ENCODE results near the gene INSYN1. TPM values are rescaled to one million over a fixed set of nuclear protein-coding genes. Genes with fewer than 3 reads are reported as not detected.

The INSYN1 gene
- total and polyA plus RNA-seq, 8 donors: 0.14 to 39.7 (median 7.5) TPM

DNA sequence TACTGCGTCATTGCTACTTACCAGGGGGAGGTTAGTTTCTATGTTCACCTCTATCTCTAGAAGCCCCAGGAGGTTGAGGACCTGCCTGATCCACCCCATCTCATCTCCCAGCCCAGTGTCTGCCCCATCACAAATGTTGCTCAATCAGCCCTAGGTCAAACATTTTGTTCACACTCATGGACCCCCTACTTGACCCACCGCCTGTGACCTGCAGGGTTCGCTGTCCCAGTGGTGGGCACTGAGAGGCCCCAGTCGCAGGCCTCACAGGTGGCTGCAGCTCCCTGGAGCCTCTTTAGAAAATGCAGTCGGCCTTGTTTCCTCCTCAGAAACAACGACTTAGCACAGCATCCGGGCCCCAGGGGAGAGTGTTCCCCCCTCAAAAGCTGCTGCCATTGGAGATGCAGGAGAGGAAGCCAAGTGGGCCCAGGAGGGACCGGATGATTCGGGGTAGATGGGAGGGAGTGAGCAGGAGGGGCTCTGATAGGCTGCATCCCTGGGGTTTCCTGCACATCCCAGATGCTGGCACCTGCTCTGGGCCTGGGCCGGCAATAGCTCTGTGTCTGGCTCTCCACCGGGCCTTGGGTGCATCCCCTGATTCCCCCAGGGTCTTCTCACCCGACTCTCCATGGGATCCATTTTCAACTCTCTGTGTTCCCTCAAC is 18.4 kb upstream of the INSYN1 start:
- DNase-seq: no peak
- Histone ChIP-seq H3K27ac (no peak overlapping the region), H3K9me3 (no peaks in the 10 kb centered on the region), H3K36me3 (no peaks in the 10 kb centered on the region), H3K27me3 (peaks cover 0 to 21% (median 0%) of the 10 kb centered on the region in 3 donors), H3K4me1 (peaks cover 0 to 7% (median 3%) of the 10 kb centered on the region in 4 donors), H3K4me3 (no peak overlapping the region)
- 63 to 66% (median 65%) methylated on average over 12 of the region's 12 CpGs for WGBS, 5 donors
- intact Hi-C loops (cut with DNase I; ENCODE audit: low total_unique reads): no loop called here
- TF ChIP-seq POLR2A (IDR thresholded peaks at IDR 0.05) (no peak), POLR2AphosphoS5 (IDR thresholded peaks at IDR 0.05) (no peak), EP300 (IDR thresholded peaks at IDR 0.05) (no peak)
- TF ChIP-seq, protein P1, sequence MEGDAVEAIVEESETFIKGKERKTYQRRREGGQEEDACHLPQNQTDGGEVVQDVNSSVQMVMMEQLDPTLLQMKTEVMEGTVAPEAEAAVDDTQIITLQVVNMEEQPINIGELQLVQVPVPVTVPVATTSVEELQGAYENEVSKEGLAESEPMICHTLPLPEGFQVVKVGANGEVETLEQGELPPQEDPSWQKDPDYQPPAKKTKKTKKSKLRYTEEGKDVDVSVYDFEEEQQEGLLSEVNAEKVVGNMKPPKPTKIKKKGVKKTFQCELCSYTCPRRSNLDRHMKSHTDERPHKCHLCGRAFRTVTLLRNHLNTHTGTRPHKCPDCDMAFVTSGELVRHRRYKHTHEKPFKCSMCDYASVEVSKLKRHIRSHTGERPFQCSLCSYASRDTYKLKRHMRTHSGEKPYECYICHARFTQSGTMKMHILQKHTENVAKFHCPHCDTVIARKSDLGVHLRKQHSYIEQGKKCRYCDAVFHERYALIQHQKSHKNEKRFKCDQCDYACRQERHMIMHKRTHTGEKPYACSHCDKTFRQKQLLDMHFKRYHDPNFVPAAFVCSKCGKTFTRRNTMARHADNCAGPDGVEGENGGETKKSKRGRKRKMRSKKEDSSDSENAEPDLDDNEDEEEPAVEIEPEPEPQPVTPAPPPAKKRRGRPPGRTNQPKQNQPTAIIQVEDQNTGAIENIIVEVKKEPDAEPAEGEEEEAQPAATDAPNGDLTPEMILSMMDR (IDR thresholded peaks at IDR 0.05): no peak

DNA sequence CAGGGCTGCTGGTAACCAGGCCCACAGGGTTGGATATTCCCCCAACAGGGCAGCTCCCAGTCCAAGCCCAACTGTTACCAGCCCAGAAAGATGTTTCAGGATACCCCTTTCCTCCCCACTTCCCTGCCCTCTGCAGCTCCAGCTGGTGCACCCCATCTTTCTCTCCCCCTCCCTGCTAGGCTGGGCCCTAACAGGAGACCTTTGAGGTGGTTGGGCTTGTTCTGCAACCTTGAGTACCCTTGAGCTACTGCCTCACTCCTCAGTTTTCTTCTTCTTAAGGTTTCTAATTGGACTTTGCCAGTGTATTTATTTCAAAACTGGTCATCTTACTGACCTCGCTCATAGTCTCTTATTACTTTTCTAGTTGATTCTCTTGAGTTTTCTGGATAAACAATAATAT is 16.9 kb upstream of the INSYN1 start:
- Histone ChIP-seq H3K27ac (no peak overlapping the region), H3K4me1 (peaks cover 0 to 5% (median 2%) of the 10 kb centered on the region in 4 donors), H3K4me3 (no peak overlapping the region), H3K27me3 (peaks cover 0 to 21% (median 0%) of the 10 kb centered on the region in 3 donors), H3K36me3 (no peaks in the 10 kb centered on the region), H3K9me3 (no peaks in the 10 kb centered on the region)
- WGBS, 5 donors: 46 to 68% (median 62%) methylated on average over 1 of the region's 1 CpG
- intact Hi-C loops (cut with DNase I; ENCODE audit: low total_unique reads): no loop called here
- TF ChIP-seq EP300 (IDR thresholded peaks at IDR 0.05): no peak
- no peak for TF ChIP-seq POLR2A (IDR thresholded peaks at IDR 0.05)
- TF ChIP-seq, protein P1 (IDR thresholded peaks at IDR 0.05): no peak
- no peak for TF ChIP-seq POLR2AphosphoS5 (IDR thresholded peaks at IDR 0.05)
- DNase-seq: no peak

DNA sequence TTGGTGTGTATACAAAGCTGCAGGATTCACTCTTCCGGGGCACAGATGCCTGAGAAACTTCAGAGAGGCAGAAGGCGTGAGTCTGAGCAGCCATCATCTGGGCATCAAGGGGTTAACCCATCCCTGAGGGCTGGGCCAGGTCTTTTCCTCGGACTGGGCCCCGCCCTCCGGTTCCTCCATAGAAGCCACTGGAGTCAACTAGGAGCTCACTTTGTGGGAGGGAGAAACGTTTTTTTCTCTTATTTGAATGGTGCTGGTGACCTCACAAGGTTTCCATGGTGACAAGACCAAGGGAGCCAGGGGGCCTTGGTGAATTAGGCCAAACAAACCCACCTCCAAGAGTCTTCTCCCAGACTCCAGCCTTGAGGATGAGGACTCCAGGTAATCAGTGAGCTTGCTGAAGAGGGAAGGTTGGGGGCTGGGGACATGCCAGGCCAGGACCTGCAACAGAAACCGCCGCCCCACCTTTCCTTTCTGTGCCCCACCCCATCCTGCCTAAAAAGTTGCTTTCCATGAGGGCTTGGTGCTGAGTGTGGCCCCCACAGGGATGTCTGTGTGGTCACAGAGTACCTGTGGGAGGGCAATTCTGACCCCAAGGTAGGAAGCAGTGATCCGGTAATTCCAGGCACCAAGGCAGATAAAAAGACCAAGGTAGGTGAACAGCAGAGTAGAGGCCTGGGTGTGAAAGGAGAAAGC is 14.8 kb upstream of the INSYN1 start:
- Histone ChIP-seq H3K27me3 (peaks cover 0 to 21% (median 0%) of the 10 kb centered on the region in 3 donors), H3K4me1 (no peaks in the 10 kb centered on the region), H3K9me3 (no peaks in the 10 kb centered on the region), H3K27ac (no peak overlapping the region), H3K4me3 (no peak overlapping the region), H3K36me3 (no peaks in the 10 kb centered on the region)
- intact Hi-C loops (cut with DNase I; ENCODE audit: low total_unique reads): no loop called here
- WGBS, 5 donors: 41 to 54% (median 46%) methylated on average over 9 of the region's 9 CpGs
- no peak for DNase-seq
- TF ChIP-seq, protein P1 (IDR thresholded peaks at IDR 0.05): no peak
- TF ChIP-seq EP300 (IDR thresholded peaks at IDR 0.05) (no peak), POLR2A (IDR thresholded peaks at IDR 0.05) (no peak), POLR2AphosphoS5 (IDR thresholded peaks at IDR 0.05) (no peak)

DNA sequence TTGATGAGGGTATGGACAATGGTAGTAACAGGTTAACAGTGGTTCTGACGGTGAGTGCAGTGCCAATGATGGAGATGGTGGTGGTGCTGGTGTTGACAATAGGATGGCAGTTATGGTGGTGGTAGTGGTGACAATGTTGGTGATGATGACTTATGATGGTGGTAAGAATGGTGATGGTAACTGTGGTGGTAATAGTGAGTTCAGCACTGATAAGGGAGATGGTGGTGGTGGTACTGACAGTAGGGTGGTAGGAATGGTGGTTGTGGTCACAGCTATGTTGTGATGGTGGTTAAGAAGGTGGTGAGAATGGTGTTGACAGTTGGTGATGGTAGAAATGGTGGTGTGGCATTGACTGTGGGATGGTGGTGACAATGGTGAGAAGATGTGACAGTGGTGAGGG is 13.4 kb upstream of the INSYN1 start:
- H3K27ac ChIP-seq: no peak overlapping the region
- no peak for DNase-seq
- no peaks in the 10 kb centered on the region for H3K4me1 ChIP-seq
- WGBS, 5 donors: 86 to 95% (median 88%) methylated on average over 1 of the region's 1 CpG
- H3K27me3 ChIP-seq: peaks cover 0 to 26% (median 0%) of the 10 kb centered on the region in 3 donors
- TF ChIP-seq, protein P1 (IDR thresholded peaks at IDR 0.05): no peak
- TF ChIP-seq EP300 (IDR thresholded peaks at IDR 0.05): no peak
- no peak for TF ChIP-seq POLR2A (IDR thresholded peaks at IDR 0.05)
- TF ChIP-seq POLR2AphosphoS5 (IDR thresholded peaks at IDR 0.05): no peak
- intact Hi-C loops (cut with DNase I; ENCODE audit: low total_unique reads): no loop called here
- H3K4me3 ChIP-seq: no peak overlapping the region
- H3K36me3 ChIP-seq: no peaks in the 10 kb centered on the region
- H3K9me3 ChIP-seq: no peaks in the 10 kb centered on the region

Data from stomach (tissue), 9 donors.